Muscle layer of duodenum (tissue), 2 donors: ENCODE results near the gene HCRT.
"Not testable (repeated sequence)": the region's sequence is repeated elsewhere in the genome, so short reads cannot be mapped to it uniquely, and the experiment has no call there.

Experiments
- H3K27ac ChIP-seq: one replicate; pipeline ENCODE4 v1.7.0; 2013; ENCODE audit warnings: mild to moderate bottlenecking, low read length
- H3K27me3 ChIP-seq: one replicate; pipeline ENCODE4 v1.7.0; 2013; ENCODE audit warnings: low read depth, mild to moderate bottlenecking, control low read depth, low read length
- H3K36me3 ChIP-seq, 2 donors: one replicate each; pipeline ENCODE4 v1.7.0; 2013; ENCODE audit warnings: low read length in 2 of 2, control low read depth in 1 of 2, mild to moderate bottlenecking in 1 of 2; ENCODE audit not compliant: insufficient read depth in 2 of 2, control insufficient read depth in 1 of 2
- H3K4me1 ChIP-seq, 2 donors: one replicate each; pipeline ENCODE4 v1.7.0; 2013; ENCODE audit warnings: low read length in 2 of 2, mild to moderate bottlenecking in 2 of 2, control low read depth in 1 of 2, moderate library complexity in 1 of 2; ENCODE audit not compliant: insufficient read depth in 2 of 2, control insufficient read depth in 1 of 2
- H3K4me3 ChIP-seq, 2 donors: one replicate each; pipeline ENCODE4 v1.7.0; 2013; ENCODE audit warnings: low read length in 2 of 2, low read depth in 1 of 2, mild to moderate bottlenecking in 1 of 2
- H3K9me3 ChIP-seq, 2 donors: one replicate each; pipeline ENCODE4 v1.7.0; 2013; ENCODE audit warnings: low read length in 2 of 2, control low read depth in 1 of 2, mild to moderate bottlenecking in 1 of 2; ENCODE audit not compliant: control insufficient read depth in 1 of 2
- donor health status: healthy.

HCRT gene

GRCh38 chr17:42186191-42186590 is 939 bp upstream of the HCRT start:
- H3K4me3 ChIP-seq, H3K27ac ChIP-seq: not testable (repeated sequence)
- peaks cover 3 to 15% of the 10 kb centered on the region in 2 donors for H3K4me1 ChIP-seq

GRCh38 chr17:42185621-42185930 is 324 bp upstream of the HCRT start:
- H3K4me1 ChIP-seq: peaks cover 3 to 21% of the 10 kb centered on the region in 2 donors
- H3K27ac ChIP-seq: no peak overlapping the region
- H3K36me3 ChIP-seq: no peaks in the 10 kb centered on the region

More at GRCh38 chr17:42186191-42186590, 939 bp upstream of the HCRT start:
- not testable (repeated sequence) for H3K9me3 ChIP-seq, H3K27me3 ChIP-seq, H3K36me3 ChIP-seq

GRCh38 chr17:42183741-42184711 is 1.2 kb downstream of the HCRT start:
- Histone ChIP-seq H3K27me3 (peaks cover 11% of the 10 kb centered on the region), H3K27ac (no peak overlapping the region), H3K9me3 (no peaks in the 10 kb centered on the region), H3K36me3 (no peaks in the 10 kb centered on the region), H3K4me3 (peak overlapping the region; percentile 60 to 63), H3K4me1 (peaks cover 3 to 26% of the 10 kb centered on the region in 2 donors)

More at GRCh38 chr17:42185621-42185930, 324 bp upstream of the HCRT start:
- no peaks in the 10 kb centered on the region for H3K9me3 ChIP-seq
- peaks cover 11% of the 10 kb centered on the region for H3K27me3 ChIP-seq
- no peak overlapping the region for H3K4me3 ChIP-seq

GRCh38 chr17:42182927-42183734 is 2.1 kb downstream of the HCRT start:
- Histone ChIP-seq H3K27me3 (peaks cover 11% of the 10 kb centered on the region), H3K27ac (no peak overlapping the region), H3K4me3 (peak overlapping the region; percentile 60 to 63), H3K36me3 (no peaks in the 10 kb centered on the region), H3K4me1 (peaks cover 3 to 26% of the 10 kb centered on the region in 2 donors), H3K9me3 (no peaks in the 10 kb centered on the region)

- Histone ChIP-seq H3K4me1 (peaks cover 3 to 26% of the 10 kb centered on the region in 2 donors), H3K4me3 (no peak overlapping the region)
Observed at GRCh38 chr17:42181851-42182207, 3.4 kb downstream of the HCRT start.

GRCh38 chr17:42180922-42181850 is 4.1 kb downstream of the HCRT start, which contains the start of gene KCNH4:
KCNH4 (minus strand) TSS chr17:42181142; CDS start chr17:42180945, 197 bp downstream.
- Histone ChIP-seq H3K9me3 (no peaks in the 10 kb centered on the region), H3K27ac (no peak within 1 kb of the TSS), H3K4me1 (peaks cover 3 to 26% of the 10 kb centered on the region in 2 donors), H3K36me3 (no peaks in the 10 kb centered on the region), H3K27me3 (peaks cover 11% of the 10 kb centered on the region), H3K4me3 (peak within 1 kb of the TSS; percentile 16 to 52)

More at GRCh38 chr17:42181851-42182207, 3.4 kb downstream of the HCRT start:
- H3K27me3 ChIP-seq: peaks cover 11% of the 10 kb centered on the region
- H3K9me3 ChIP-seq: no peaks in the 10 kb centered on the region
- H3K27ac ChIP-seq: no peak overlapping the region
- no peaks in the 10 kb centered on the region for H3K36me3 ChIP-seq

GRCh38 chr17:42180411-42180921 is 4.8 kb downstream of the HCRT start:
- Histone ChIP-seq H3K9me3 (no peaks in the 10 kb centered on the region), H3K27ac (no peak overlapping the region), H3K36me3 (no peaks in the 10 kb centered on the region), H3K27me3 (peaks cover 11% of the 10 kb centered on the region), H3K4me1 (peaks cover 3 to 26% of the 10 kb centered on the region in 2 donors), H3K4me3 (peak overlapping the region; percentile 16 to 52)

GRCh38 chr17:42179911-42180410 is 5.3 kb downstream of the HCRT start:
- H3K27me3 ChIP-seq: peaks cover 11% of the 10 kb centered on the region
- no peaks in the 10 kb centered on the region for H3K36me3 ChIP-seq
- no peak overlapping the region for H3K27ac ChIP-seq

GRCh38 chr17:42179335-42179734 is 5.9 kb downstream of the HCRT start:
- Histone ChIP-seq H3K27me3 (peaks cover 11% of the 10 kb centered on the region), H3K27ac (no peak overlapping the region), H3K4me1 (peaks cover 0 to 20% of the 10 kb centered on the region in 2 donors)

More at GRCh38 chr17:42179911-42180410, 5.3 kb downstream of the HCRT start:
- Histone ChIP-seq H3K4me1 (peaks cover 3 to 26% of the 10 kb centered on the region in 2 donors), H3K9me3 (no peaks in the 10 kb centered on the region), H3K4me3 (no peak overlapping the region)

GRCh38 chr17:42178817-42179216 is 6.4 kb downstream of the HCRT start:
- Histone ChIP-seq H3K4me3 (no peak overlapping the region), H3K4me1 (peaks cover 0 to 18% of the 10 kb centered on the region in 2 donors), H3K27ac (no peak overlapping the region), H3K9me3 (no peaks in the 10 kb centered on the region), H3K27me3 (peaks cover 11% of the 10 kb centered on the region), H3K36me3 (no peaks in the 10 kb centered on the region)

More at GRCh38 chr17:42179335-42179734, 5.9 kb downstream of the HCRT start:
- Histone ChIP-seq H3K4me3 (no peak overlapping the region), H3K36me3 (no peaks in the 10 kb centered on the region), H3K9me3 (no peaks in the 10 kb centered on the region)
